ENCODE measurements around the gene ARG2. TPM values are rescaled to one million over a fixed set of nuclear protein-coding genes. Genes with fewer than 3 reads are reported as not detected.

ARG2 gene
- polyA plus RNA-seq, 1 donor from 2014 or later = 204 TPM

DNA sequence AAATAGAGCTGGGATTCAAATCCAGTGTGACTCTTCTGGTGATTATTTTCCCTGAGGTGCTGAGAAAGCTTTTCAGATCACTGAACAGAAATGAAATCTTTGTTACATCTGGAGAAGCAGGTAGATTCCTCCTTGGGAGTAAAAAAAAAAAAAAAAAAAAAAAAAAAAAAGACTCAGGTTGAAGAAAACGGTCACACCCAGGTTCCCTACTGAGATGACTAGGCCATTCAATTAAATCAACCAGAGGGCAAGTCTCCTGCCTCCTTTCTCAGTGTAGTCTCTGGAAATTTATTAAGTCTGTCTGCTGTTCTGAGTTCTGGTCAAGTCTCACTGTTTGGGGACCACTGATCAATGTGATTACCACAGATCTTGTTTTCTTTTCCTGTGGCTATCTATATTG is 24.0 kb downstream of the ARG2 start:
- H3K36me3 ChIP-seq (ENCODE audit: insufficient read depth, low read length) = peaks cover 12% of the 10 kb centered on the region
- TF ChIP-seq, protein P1, sequence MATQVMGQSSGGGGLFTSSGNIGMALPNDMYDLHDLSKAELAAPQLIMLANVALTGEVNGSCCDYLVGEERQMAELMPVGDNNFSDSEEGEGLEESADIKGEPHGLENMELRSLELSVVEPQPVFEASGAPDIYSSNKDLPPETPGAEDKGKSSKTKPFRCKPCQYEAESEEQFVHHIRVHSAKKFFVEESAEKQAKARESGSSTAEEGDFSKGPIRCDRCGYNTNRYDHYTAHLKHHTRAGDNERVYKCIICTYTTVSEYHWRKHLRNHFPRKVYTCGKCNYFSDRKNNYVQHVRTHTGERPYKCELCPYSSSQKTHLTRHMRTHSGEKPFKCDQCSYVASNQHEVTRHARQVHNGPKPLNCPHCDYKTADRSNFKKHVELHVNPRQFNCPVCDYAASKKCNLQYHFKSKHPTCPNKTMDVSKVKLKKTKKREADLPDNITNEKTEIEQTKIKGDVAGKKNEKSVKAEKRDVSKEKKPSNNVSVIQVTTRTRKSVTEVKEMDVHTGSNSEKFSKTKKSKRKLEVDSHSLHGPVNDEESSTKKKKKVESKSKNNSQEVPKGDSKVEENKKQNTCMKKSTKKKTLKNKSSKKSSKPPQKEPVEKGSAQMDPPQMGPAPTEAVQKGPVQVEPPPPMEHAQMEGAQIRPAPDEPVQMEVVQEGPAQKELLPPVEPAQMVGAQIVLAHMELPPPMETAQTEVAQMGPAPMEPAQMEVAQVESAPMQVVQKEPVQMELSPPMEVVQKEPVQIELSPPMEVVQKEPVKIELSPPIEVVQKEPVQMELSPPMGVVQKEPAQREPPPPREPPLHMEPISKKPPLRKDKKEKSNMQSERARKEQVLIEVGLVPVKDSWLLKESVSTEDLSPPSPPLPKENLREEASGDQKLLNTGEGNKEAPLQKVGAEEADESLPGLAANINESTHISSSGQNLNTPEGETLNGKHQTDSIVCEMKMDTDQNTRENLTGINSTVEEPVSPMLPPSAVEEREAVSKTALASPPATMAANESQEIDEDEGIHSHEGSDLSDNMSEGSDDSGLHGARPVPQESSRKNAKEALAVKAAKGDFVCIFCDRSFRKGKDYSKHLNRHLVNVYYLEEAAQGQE (IDR thresholded peaks at IDR 0.05; ENCODE audit: borderline replicate concordance) = no peak
- TF ChIP-seq MXI1 (conservative IDR thresholded peaks at IDR 0.05; ENCODE audit: poor library complexity, severe bottlenecking) = no peak
- TF ChIP-seq POLR2AphosphoS5 (IDR thresholded peaks at IDR 0.05) = no peak
- no peak for TF ChIP-seq TAF1 (IDR thresholded peaks at IDR 0.05; ENCODE audit: low read depth)
- TF ChIP-seq, protein P2, sequence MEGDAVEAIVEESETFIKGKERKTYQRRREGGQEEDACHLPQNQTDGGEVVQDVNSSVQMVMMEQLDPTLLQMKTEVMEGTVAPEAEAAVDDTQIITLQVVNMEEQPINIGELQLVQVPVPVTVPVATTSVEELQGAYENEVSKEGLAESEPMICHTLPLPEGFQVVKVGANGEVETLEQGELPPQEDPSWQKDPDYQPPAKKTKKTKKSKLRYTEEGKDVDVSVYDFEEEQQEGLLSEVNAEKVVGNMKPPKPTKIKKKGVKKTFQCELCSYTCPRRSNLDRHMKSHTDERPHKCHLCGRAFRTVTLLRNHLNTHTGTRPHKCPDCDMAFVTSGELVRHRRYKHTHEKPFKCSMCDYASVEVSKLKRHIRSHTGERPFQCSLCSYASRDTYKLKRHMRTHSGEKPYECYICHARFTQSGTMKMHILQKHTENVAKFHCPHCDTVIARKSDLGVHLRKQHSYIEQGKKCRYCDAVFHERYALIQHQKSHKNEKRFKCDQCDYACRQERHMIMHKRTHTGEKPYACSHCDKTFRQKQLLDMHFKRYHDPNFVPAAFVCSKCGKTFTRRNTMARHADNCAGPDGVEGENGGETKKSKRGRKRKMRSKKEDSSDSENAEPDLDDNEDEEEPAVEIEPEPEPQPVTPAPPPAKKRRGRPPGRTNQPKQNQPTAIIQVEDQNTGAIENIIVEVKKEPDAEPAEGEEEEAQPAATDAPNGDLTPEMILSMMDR (IDR thresholded peaks at IDR 0.05; ENCODE audit: poor library complexity, severe bottlenecking) = no peak
- no peak for TF ChIP-seq EP300 (conservative IDR thresholded peaks at IDR 0.05; ENCODE audit: poor library complexity, severe bottlenecking)
- no peak for TF ChIP-seq SMC3 (conservative IDR thresholded peaks at IDR 0.05; ENCODE audit: poor library complexity)
- no peak for TF ChIP-seq EZH2 (IDR thresholded peaks at IDR 0.05; ENCODE audit: borderline replicate concordance, insufficient read depth, low read length, poor library complexity, severe bottlenecking)
- no peak for TF ChIP-seq RAD21 (conservative IDR thresholded peaks at IDR 0.05)

DNA sequence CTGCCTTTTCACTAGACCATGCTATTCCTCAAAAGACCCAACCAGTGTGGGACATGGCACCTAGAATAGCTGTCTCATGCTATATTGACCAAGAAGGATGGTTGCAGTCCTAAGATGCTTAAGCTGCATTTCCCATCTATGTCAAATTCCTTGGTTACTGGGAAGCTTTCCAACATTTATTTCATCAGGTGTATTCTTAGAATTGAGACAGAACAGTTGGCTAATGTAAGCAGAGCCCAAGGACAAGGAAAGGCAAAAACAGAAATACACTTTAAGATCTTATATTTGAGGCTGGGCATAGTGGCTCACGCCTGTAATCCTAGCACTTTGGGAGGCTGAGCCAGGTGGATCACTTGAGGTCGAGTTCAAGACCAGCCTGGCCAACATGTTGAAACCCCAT is 24.7 kb downstream of the ARG2 start:
- H3F3A ChIP-seq (ENCODE audit: insufficient read depth, low read length, poor library complexity, severe bottlenecking) = no peaks in the 10 kb centered on the region
- H3K9me2 ChIP-seq (ENCODE audit: insufficient read depth, low read length) = no peaks in the 10 kb centered on the region
- no peak overlapping the region for H3K9ac ChIP-seq (ENCODE audit: low read length)
- TF ChIP-seq EZH2 (IDR thresholded peaks at IDR 0.05; ENCODE audit: borderline replicate concordance, insufficient read depth, low read length, poor library complexity, severe bottlenecking) (no peak), RAD21 (conservative IDR thresholded peaks at IDR 0.05) (no peak), POLR2AphosphoS5 (IDR thresholded peaks at IDR 0.05) (no peak), MXI1 (conservative IDR thresholded peaks at IDR 0.05; ENCODE audit: poor library complexity, severe bottlenecking) (no peak), EP300 (conservative IDR thresholded peaks at IDR 0.05; ENCODE audit: poor library complexity, severe bottlenecking) (no peak), SMC3 (conservative IDR thresholded peaks at IDR 0.05; ENCODE audit: poor library complexity) (no peak), TAF1 (IDR thresholded peaks at IDR 0.05; ENCODE audit: low read depth) (no peak)
- TF ChIP-seq, protein P2 (IDR thresholded peaks at IDR 0.05; ENCODE audit: poor library complexity, severe bottlenecking) = no peak
- TF ChIP-seq, protein P1 (IDR thresholded peaks at IDR 0.05; ENCODE audit: borderline replicate concordance) = no peak
- no peak overlapping the region for H3K4me2 ChIP-seq (ENCODE audit: low read length)
- no peaks in the 10 kb centered on the region for H3K9me3 ChIP-seq (ENCODE audit: low read length)
- H3K4me3 ChIP-seq (ENCODE audit: low read length) = no peak overlapping the region
- no peaks in the 10 kb centered on the region for H4K20me1 ChIP-seq (ENCODE audit: insufficient read depth)
- no peaks in the 10 kb centered on the region for H3K27me3 ChIP-seq (ENCODE audit: insufficient read depth, low read depth, low read length)
- H3K79me2 ChIP-seq (replicated peaks; ENCODE audit: insufficient read depth, low read length) = no peaks in the 10 kb centered on the region
- no peak overlapping the region for H2AFZ ChIP-seq (ENCODE audit: low read depth, low read length)
- H3K36me3 ChIP-seq (ENCODE audit: insufficient read depth, low read length) = peaks cover 12% of the 10 kb centered on the region
- no peak overlapping the region for H3K27ac ChIP-seq (ENCODE audit: low read length)

More for the DNA sequence above, 24.0 kb downstream of the ARG2 start:
- H2AFZ ChIP-seq (ENCODE audit: low read depth, low read length) = no peak overlapping the region
- H3K9me2 ChIP-seq (ENCODE audit: insufficient read depth, low read length) = no peaks in the 10 kb centered on the region
- no peak overlapping the region for H3K9ac ChIP-seq (ENCODE audit: low read length)
- no peaks in the 10 kb centered on the region for H3K79me2 ChIP-seq (replicated peaks; ENCODE audit: insufficient read depth, low read length)
- no peaks in the 10 kb centered on the region for H4K20me1 ChIP-seq (ENCODE audit: insufficient read depth)
- H3K9me3 ChIP-seq (ENCODE audit: low read length) = no peaks in the 10 kb centered on the region
- no peak overlapping the region for H3K4me2 ChIP-seq (ENCODE audit: low read length)
- H3K27ac ChIP-seq (ENCODE audit: low read length) = no peak overlapping the region
- H3F3A ChIP-seq (ENCODE audit: insufficient read depth, low read length, poor library complexity, severe bottlenecking) = no peaks in the 10 kb centered on the region
- H3K4me3 ChIP-seq (ENCODE audit: low read length) = no peak overlapping the region
- H3K27me3 ChIP-seq (ENCODE audit: insufficient read depth, low read depth, low read length) = no peaks in the 10 kb centered on the region

All from neural cell (in vitro differentiated cells).